Muscle of leg (tissue), 11 donors: ENCODE measurements around the gene SLC39A10. TPM values are rescaled to one million over a fixed set of nuclear protein-coding genes. Genes with fewer than 3 reads are reported as not detected.
A peak's percentile ranks its signal among the peaks of the same experiment; 100 is the strongest.

Source experiments
- DNase-seq: peaks from one replicate; pipeline ENCODE4 v3.0.0; 2013
- H3K27ac ChIP-seq: one replicate; pipeline ENCODE4 v1.5.1; 2013; ENCODE audit warnings: mild to moderate bottlenecking, low read length, control low read depth
- H3K27me3 ChIP-seq: one replicate; pipeline ENCODE4 v1.6.1; 2013; ENCODE audit warnings: low read length; ENCODE audit not compliant: control insufficient read depth, insufficient read depth
- H3K36me3 ChIP-seq: one replicate; pipeline ENCODE4 v1.6.1; 2013; ENCODE audit warnings: low read length; ENCODE audit not compliant: control insufficient read depth, insufficient read depth
- H3K4me1 ChIP-seq: one replicate; pipeline ENCODE4 v1.6.1; 2013; ENCODE audit warnings: low read length; ENCODE audit not compliant: control insufficient read depth, insufficient read depth
- H3K4me3 ChIP-seq: one replicate; pipeline ENCODE4 v1.5.1; 2013; ENCODE audit warnings: low read length, control low read depth
- H3K9me3 ChIP-seq: replicated peaks from 2 replicates; pipeline ENCODE4 v1.6.1; 2013; ENCODE audit warnings: low read depth, low read length; ENCODE audit not compliant: control insufficient read depth
- WGBS: methylation state at CpG from one replicate; pipeline ENCODE4 v1.1.5; 2013; ENCODE audit warnings: missing lambda C conversion rate; ENCODE audit not compliant: insufficient coverage; 5-methylcytosine and 5-hydroxymethylcytosine counted together
- polyA plus RNA-seq, 8 donors: library from polyadenylated mRNA; unstranded; fragments of 120-200 nt; gene quantifications; one replicate each; pipeline versions ENCODE4 v1.2.1 to v1.2.3, GENCODE V29; 2013; ENCODE audit warnings: inconsistent platforms in 1 of 8, low replicate concordance in 1 of 8; ENCODE audit not compliant: insufficient read length in 8 of 8, insufficient read depth in 1 of 8
- total RNA-seq: library from RNA; stranded (reverse); fragments of 120-200 nt; gene quantifications from one replicate; pipeline ENCODE4 v1.2.4, GENCODE V29; 2013

The SLC39A10 gene
- total and polyA plus RNA-seq, 9 donors = 16.3 to 26.3 (median 20.0) TPM

DNA sequence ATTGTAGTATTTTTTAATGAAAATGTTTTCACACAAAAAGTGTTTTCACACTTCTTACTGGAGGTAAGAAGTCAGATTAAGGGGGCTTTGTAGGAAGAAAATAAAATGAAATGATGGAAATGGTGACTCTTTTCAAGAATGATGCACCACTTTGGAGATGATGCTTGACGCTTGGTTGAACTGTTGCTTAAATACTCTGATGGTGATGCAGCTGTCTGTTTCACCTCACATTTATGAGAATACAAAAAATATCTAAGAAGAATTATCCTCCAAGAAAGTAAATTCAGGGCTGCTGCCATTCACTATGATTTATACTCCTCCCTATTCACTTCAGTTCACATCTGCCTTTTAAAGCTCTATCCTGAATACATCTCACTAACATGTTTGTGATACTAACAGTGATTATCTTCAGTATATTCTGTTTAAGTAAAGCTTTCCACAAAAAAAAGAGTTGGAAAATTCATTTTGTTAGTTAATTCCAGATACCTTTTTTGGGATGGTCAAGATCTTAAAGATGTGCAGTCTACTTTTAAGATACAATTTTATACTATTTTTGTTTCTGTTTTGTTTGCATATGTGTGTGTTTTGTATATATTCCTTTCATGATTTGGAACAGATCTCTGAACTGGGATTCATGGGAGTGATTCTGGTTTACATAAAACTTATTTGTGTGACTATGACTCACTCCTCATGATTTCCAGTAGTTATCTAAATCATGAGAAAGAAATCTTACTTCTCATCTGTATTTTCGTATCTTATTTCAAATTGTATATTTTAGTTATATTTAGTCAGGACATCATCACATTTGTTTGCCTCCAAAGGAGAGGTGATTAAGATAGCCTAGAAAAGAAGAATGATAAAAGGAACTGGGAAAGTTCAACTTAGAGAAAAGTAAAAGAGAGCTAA, 53.1 kb downstream of the SLC39A10 start:
- H3K27me3 ChIP-seq = no peaks in the 10 kb centered on the region
- no peaks in the 10 kb centered on the region for H3K9me3 ChIP-seq
- H3K4me1 ChIP-seq = no peaks in the 10 kb centered on the region
- no CpG with 5 or more reads among the region's 2 CpGs for whole genome bisulfite sequencing
- no peak overlapping the region for H3K4me3 ChIP-seq
- no peak overlapping the region for H3K27ac ChIP-seq
- DNase-seq = no peak
- H3K36me3 ChIP-seq = peaks cover 6% of the 10 kb centered on the region

DNA sequence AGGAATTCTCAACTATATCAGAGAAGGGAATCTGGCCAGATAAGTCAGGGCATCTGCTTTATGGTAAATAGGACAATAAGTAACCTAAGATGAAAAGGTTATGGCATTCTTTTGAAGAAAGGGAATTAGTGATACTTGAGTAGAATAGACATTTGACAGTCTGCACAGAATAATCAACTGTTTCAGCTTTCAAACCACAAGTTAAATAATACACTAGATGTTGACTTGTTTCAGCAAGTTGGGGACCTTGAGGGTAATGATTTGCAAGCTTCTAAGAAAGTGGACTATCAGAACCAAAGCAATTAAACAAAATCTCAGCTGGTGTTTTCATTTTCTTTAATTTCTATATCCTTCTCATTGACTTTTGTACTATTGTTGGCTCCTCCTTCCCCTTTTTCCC, 54.5 kb downstream of the SLC39A10 start:
- no peak for DNase-seq
- Histone ChIP-seq H3K4me1 (no peaks in the 10 kb centered on the region), H3K4me3 (no peak overlapping the region), H3K27me3 (no peaks in the 10 kb centered on the region), H3K9me3 (no peaks in the 10 kb centered on the region), H3K27ac (no peak overlapping the region), H3K36me3 (peaks cover 9% of the 10 kb centered on the region)

DNA sequence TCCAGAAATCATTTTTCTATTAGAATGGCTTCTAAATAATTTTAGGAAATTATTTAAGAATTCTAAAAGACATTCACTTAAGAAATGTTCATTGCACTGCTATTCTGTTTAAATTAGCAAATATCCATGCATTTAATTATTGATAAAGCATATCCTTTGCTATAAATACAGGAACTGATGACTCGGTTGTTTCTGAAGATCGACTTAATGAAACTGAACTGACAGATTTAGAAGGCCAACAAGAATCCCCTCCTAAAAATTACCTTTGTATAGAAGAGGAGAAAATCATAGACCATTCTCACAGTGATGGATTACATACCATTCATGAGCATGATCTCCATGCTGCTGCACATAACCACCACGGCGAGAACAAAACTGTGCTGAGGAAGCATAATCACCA, 59.4 kb downstream of the SLC39A10 start:
- Histone ChIP-seq H3K27ac (no peak overlapping the region), H3K9me3 (no peaks in the 10 kb centered on the region), H3K36me3 (peaks cover 8% of the 10 kb centered on the region), H3K4me1 (no peaks in the 10 kb centered on the region), H3K4me3 (no peak overlapping the region), H3K27me3 (no peaks in the 10 kb centered on the region)
- no CpG with 5 or more reads among the region's 4 CpGs for WGBS
- no peak for DNase-seq

DNA sequence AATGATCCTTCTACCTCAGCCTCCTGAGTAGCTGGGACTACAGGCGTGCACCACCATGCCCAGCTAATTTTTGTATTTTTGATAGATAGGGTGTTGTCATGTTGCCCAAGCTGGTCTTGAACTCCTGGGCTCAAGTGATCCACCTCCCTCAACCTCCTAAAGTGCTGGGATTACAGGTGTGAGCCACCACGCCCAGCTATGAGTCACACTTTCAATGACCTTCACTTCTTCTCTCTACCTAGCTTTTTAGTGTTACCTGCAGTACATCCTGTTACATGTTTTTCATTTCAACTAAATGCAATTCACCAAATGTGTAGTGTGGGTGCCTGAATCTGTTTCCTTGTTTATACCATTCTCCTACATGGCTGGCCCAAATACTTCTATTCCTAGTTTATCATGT, 64.0 kb downstream of the SLC39A10 start:
- WGBS = no CpG with 5 or more reads among the region's 2 CpGs
- Histone ChIP-seq H3K9me3 (no peaks in the 10 kb centered on the region), H3K36me3 (peaks cover 7% of the 10 kb centered on the region), H3K4me3 (no peak overlapping the region), H3K4me1 (no peaks in the 10 kb centered on the region), H3K27ac (no peak overlapping the region), H3K27me3 (no peaks in the 10 kb centered on the region)
- no peak for DNase-seq

DNA sequence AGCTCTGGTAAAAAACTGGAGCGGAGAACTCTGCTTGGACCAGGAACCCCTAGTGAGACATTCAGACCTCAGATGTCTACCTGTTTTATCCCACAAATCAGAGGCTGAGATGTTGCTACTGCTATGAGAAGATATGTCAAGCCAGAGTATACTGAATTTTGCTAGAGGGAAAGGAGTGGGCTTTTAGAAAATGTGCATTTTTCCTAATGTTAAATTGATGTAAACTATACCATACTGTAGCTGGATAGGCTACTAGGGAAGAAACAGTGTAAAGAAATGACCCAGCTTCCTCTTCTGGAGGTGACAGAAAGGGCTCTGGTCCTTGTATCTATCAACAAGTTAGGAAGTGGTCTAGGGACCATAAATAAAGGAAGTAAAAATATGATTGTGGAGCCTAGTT, 65.0 kb downstream of the SLC39A10 start:
- WGBS = no CpG with 5 or more reads among the region's 1 CpG
- H3K4me3 ChIP-seq = no peak overlapping the region
- no peak for DNase-seq
- H3K27ac ChIP-seq = no peak overlapping the region
- no peaks in the 10 kb centered on the region for H3K27me3 ChIP-seq
- no peaks in the 10 kb centered on the region for H3K9me3 ChIP-seq
- H3K4me1 ChIP-seq = no peaks in the 10 kb centered on the region
- peaks cover 2% of the 10 kb centered on the region for H3K36me3 ChIP-seq

DNA sequence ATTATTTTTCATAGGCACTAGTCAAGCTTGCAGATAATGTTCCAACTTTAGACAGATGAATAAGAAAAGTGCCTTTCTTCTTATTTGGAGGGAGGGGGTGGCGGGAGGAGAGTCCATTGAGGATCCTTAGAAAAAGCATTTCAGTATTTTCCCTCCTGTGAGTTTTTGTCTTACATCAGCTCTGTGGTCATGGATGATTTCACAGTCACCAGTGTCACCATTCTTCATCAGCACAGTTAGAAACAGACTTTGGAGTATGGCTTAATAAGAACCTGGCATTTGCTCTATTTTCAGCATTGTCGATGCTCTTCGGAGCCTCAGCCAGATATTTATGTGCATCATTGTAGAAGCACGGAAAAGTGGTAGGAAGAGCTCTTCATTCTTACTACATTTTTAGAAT, 70.1 kb downstream of the SLC39A10 start:
- no CpG with 5 or more reads among the region's 4 CpGs for WGBS
- H3K4me3 ChIP-seq = no peak overlapping the region
- H3K36me3 ChIP-seq = peaks cover 17% of the 10 kb centered on the region
- no peaks in the 10 kb centered on the region for H3K9me3 ChIP-seq
- H3K4me1 ChIP-seq = no peaks in the 10 kb centered on the region
- no peak overlapping the region for H3K27ac ChIP-seq
- DNase-seq = no peak
- no peaks in the 10 kb centered on the region for H3K27me3 ChIP-seq

DNA sequence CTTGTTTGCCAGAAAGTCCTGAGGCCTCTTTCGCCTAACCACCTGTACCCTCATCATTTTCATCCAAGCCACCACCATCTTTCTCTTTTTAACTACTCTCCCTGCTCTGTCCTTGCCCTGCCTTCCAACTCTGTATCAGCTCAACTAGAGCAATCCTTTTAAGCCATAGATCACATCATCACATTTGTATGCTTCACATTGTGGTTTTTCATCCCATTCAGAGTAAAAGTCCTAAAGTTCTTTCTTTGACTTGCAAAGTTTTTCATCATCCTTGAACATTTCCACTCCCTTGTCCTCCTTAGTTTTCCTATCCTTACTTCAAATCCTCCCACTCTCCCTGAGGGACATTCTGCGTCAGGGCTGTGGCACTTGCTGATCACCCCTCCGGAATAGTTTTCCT, 73.9 kb downstream of the SLC39A10 start:
- Histone ChIP-seq H3K36me3 (peaks cover 21% of the 10 kb centered on the region), H3K27me3 (no peaks in the 10 kb centered on the region), H3K4me3 (no peak overlapping the region), H3K27ac (no peak overlapping the region), H3K9me3 (no peaks in the 10 kb centered on the region), H3K4me1 (no peaks in the 10 kb centered on the region)
- no peak for DNase-seq
- 90% methylated on average over 3 of the region's 3 CpGs for WGBS

DNA sequence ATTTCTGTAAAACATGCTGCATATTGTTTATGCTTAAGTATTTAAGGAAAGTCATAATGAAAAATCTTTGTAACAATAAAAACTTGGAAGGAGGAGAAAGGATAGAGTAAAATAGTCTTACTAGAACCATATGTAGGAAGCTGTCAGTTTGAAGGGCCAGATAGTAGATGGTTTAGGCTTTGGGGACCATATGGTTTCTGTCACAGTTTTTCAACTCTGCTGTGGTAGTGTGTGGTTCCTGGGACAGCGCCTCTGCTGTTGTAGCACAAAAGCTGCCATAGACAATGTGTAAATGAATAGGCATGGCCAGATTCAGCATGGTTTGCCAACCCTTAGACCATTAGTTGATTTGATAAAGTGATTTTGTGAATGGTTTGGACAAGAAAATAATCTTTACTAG, 75.5 kb downstream of the SLC39A10 start:
- H3K4me3 ChIP-seq = no peak overlapping the region
- WGBS = no CpG with 5 or more reads among the region's 1 CpG
- no peaks in the 10 kb centered on the region for H3K4me1 ChIP-seq
- no peaks in the 10 kb centered on the region for H3K9me3 ChIP-seq
- no peaks in the 10 kb centered on the region for H3K27me3 ChIP-seq
- H3K27ac ChIP-seq = no peak overlapping the region
- no peak for DNase-seq
- peaks cover 21% of the 10 kb centered on the region for H3K36me3 ChIP-seq

DNA sequence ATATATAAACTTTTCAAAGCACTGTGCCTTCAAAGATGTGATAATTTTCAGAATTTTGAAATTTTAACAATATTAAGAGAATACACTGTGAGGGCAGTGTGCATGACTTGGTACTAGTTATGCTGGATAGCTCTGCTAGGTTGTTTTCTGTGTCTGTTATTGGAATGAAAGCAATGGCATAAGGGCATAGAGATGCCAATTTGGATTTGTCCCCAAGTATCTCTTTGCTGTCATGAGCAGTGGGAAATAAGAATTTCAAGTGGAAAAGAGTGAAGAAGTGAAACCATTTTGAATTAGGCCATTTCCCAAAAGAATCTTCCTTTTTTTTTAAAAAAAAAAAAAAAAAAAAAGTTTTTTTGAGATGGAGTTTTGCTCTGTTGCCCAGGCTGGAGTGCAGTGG, 76.8 kb downstream of the SLC39A10 start:
- Histone ChIP-seq H3K4me3 (no peak overlapping the region), H3K27ac (no peak overlapping the region), H3K36me3 (peaks cover 21% of the 10 kb centered on the region), H3K27me3 (no peaks in the 10 kb centered on the region), H3K9me3 (no peaks in the 10 kb centered on the region), H3K4me1 (no peaks in the 10 kb centered on the region)
- DNase-seq = peak; percentile 3

DNA sequence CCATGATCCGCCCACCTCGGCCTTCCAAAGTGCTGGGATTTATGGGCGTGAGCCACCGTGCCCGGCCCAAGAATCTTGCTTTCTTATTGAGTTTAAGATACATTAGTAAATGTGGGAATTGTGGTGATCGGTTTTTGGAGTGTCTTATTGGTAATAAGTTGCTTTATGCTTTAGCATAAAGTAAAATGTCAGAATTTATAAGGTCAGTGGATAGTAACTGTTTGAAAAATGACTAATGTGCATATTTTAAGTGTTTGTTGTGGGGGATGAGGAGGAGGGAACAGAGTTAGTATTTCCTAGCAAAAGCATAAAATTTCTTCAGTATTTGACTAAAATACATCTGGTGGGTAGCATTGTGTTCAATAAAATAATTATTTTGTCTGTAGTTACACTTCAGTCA, 77.4 kb downstream of the SLC39A10 start:
- Histone ChIP-seq H3K4me1 (no peaks in the 10 kb centered on the region), H3K9me3 (no peaks in the 10 kb centered on the region), H3K27me3 (no peaks in the 10 kb centered on the region), H3K36me3 (peaks cover 20% of the 10 kb centered on the region), H3K27ac (no peak overlapping the region), H3K4me3 (no peak overlapping the region)
- 88% methylated on average over 4 of the region's 6 CpGs for WGBS
- no peak for DNase-seq

DNA sequence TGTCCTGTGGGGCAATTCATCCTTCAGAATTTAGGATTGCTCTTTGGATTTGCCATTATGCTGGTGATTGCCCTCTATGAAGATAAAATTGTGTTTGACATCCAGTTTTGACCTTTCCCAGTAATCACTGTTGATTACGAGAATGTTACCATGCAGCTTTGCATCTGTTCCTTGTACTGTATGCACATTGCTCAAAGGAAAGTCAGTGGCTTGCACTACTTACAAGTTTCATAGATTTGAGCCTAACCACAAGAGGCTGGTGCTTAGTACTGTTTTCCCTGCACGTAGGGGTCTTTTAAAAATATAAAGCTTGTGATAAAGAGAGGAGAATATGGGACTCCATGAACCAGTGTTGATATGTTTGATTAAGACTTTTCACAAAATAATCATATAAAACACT, 77.9 kb downstream of the SLC39A10 start:
- peaks cover 15% of the 10 kb centered on the region for H3K36me3 ChIP-seq
- no peak overlapping the region for H3K27ac ChIP-seq
- WGBS = no CpG with 5 or more reads among the region's 2 CpGs
- H3K4me3 ChIP-seq = no peak overlapping the region
- no peak for DNase-seq
- no peaks in the 10 kb centered on the region for H3K27me3 ChIP-seq
- no peaks in the 10 kb centered on the region for H3K9me3 ChIP-seq
- no peaks in the 10 kb centered on the region for H3K4me1 ChIP-seq
